KMS-11 (cell line): Measurements from ENCODE around the gene ATXN2.
"Not testable (repeated sequence)": the region's sequence is repeated elsewhere in the genome, so short reads cannot be mapped to it uniquely, and the experiment has no call there.

Experiments
- H2AFZ ChIP-seq: fragments of 200-600 bp; sonication (generic); 2 replicates; pipeline ENCODE4 v1.6.1; 2016; ENCODE audit warnings: antibody characterized with exemption, mixed run types, low read depth
- H3K27ac ChIP-seq: fragments of 200-600 bp; sonication (generic); 2 replicates; pipeline ENCODE4 v1.6.1; 2016; ENCODE audit warnings: mild to moderate bottlenecking, mixed run types
- H3K27me3 ChIP-seq: fragments of 200-600 bp; sonication (generic); 2 replicates; pipeline ENCODE4 v1.6.1; 2017; ENCODE audit warnings: mild to moderate bottlenecking, low read depth, mixed run types, moderate library complexity; ENCODE audit not compliant: insufficient read depth
- H3K36me3 ChIP-seq: fragments of 200-600 bp; sonication (generic); 2 replicates; pipeline ENCODE4 v1.6.1; 2017; ENCODE audit warnings: mild to moderate bottlenecking, mixed run types; ENCODE audit not compliant: insufficient read depth
- H3K4me1 ChIP-seq: fragments of 200-600 bp; sonication (generic); 2 replicates; pipeline ENCODE4 v1.6.1; 2016; ENCODE audit warnings: mild to moderate bottlenecking, low read depth, mixed run types; ENCODE audit not compliant: poor library complexity, severe bottlenecking
- H3K4me2 ChIP-seq: fragments of 200-600 bp; sonication (generic); 2 replicates; pipeline ENCODE4 v1.7.0; 2016; ENCODE audit warnings: mild to moderate bottlenecking, mixed run types
- H3K4me3 ChIP-seq: fragments of 200-600 bp; sonication (generic); IDR thresholded peaks from 2 replicates; pipeline ENCODE4 v1.6.1; 2017; ENCODE audit warnings: low read depth, low read length, mixed read lengths; ENCODE audit not compliant: insufficient read depth
- H3K79me2 ChIP-seq: fragments of 200-600 bp; sonication (generic); 2 replicates; pipeline ENCODE4 v1.6.1; 2016; ENCODE audit warnings: low read depth, mixed run types; ENCODE audit not compliant: insufficient read depth
- H3K9ac ChIP-seq: fragments of 200-600 bp; sonication (generic); 2 replicates; pipeline ENCODE4 v1.6.1; 2016; ENCODE audit warnings: mild to moderate bottlenecking, mixed run types
- H4K20me1 ChIP-seq: fragments of 200-600 bp; sonication (generic); 2 replicates; pipeline ENCODE4 v1.6.1; 2016; ENCODE audit warnings: mild to moderate bottlenecking, mixed run types; ENCODE audit not compliant: insufficient read depth
- TF ChIP-seq, protein P1 (sequence below): fragments of 200-600 bp; sonication (generic); conservative IDR thresholded peaks from 2 replicates; pipeline ENCODE4 v1.6.1; 2017; ENCODE audit warnings: low read depth, mild to moderate bottlenecking, antibody characterized with exemption, low read length, moderate library complexity, mixed read lengths

Gene ATXN2

DNA sequence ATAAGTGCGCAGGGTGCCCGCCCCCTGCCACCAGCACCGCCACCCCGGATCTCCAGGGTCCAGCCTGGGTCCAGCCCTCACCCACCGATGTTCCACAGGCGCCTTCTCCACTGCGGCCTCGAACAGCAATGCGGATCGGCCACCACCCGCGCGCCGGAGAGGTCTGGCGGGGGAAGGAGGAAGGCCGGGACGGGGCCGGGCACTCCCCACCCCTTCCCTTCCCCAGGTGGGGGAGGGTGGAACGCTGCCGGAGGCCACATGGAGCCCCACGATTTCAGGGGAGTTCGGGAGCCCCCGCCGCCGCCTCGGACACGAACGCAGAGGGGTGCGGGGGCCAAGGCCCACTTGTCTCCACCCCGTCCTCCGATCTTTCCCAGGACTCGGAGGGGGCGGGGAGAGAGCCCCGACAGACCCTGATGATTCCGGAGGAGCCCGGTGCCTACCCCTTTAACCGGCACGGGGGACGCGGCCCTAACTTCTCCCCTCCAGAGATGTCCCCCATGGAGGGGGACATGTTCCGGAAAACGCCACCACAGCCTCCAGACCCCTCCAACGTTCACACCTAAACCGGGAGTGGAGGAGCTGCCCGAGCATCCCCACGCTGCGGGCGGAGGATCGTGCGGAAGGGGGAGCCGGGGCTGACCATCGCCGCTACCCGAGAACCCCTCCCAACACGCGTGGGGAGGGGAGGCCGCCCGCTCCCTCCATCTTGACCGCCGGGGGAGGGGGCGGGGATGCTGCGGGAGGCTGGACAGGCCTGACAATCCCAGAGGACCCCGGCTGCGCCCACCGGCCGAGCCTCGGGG lies 1.1 kb downstream of the ATXN2 start:
- no peaks in the 10 kb centered on the region for H3K27me3 ChIP-seq
- no peak overlapping the region for H3K4me3 ChIP-seq
- H3K27ac ChIP-seq, result peak overlapping the region; percentile 50
- no peaks in the 10 kb centered on the region for H4K20me1 ChIP-seq
- H2AFZ ChIP-seq, result peak overlapping the region; percentile 57
- TF ChIP-seq, protein P1, sequence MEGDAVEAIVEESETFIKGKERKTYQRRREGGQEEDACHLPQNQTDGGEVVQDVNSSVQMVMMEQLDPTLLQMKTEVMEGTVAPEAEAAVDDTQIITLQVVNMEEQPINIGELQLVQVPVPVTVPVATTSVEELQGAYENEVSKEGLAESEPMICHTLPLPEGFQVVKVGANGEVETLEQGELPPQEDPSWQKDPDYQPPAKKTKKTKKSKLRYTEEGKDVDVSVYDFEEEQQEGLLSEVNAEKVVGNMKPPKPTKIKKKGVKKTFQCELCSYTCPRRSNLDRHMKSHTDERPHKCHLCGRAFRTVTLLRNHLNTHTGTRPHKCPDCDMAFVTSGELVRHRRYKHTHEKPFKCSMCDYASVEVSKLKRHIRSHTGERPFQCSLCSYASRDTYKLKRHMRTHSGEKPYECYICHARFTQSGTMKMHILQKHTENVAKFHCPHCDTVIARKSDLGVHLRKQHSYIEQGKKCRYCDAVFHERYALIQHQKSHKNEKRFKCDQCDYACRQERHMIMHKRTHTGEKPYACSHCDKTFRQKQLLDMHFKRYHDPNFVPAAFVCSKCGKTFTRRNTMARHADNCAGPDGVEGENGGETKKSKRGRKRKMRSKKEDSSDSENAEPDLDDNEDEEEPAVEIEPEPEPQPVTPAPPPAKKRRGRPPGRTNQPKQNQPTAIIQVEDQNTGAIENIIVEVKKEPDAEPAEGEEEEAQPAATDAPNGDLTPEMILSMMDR, result no peak
- peak overlapping the region; percentile 67 for H3K9ac ChIP-seq
- peaks cover 50% of the 10 kb centered on the region for H3K79me2 ChIP-seq
- H3K4me2 ChIP-seq, result peak overlapping the region; percentile 60; the same call in 1 of the 2 replicates
- peaks cover 18% of the 10 kb centered on the region for H3K4me1 ChIP-seq
- no peaks in the 10 kb centered on the region for H3K36me3 ChIP-seq

DNA sequence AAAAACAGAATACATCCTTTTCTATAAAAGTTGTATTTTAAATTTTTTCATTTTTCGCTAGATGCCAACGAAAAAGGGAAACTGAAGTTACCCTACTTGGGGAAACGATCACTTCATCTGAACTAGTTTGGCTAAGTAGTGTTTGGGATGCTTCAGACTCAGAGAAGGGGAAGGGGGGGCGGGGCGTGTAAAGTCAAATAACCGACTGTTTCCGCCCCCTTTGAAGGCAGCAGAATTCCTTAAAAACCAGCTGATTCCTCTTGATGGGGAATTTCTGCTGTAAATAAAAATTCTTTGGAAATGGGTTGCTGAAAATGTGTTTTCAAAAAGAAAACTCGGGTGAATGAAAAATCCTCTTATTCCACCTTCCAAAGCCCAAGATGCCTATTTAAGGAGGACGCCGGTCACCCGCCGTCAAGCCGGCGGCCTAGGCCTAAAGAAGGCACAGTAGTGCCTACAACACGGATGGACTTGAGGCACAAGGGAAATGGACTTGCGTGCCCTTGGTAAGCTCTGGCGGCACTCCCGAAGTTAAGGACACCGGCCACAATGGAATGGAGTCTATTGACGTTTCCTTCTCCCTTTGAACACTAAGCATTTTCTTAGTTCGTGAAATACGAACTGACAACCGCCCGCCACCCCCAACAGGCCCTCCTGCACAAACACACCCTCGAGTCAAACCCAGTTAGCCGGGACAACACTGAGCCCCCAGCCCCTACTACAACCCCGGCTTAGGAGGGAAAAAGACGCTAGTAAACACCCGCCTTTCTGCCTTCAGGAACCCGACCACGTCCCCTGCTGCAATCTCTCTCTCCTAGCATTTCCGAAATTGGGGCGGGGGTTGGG lies 1.9 kb downstream of the ATXN2 start:
- peaks cover 18% of the 10 kb centered on the region for H3K4me1 ChIP-seq
- no peaks in the 10 kb centered on the region for H3K36me3 ChIP-seq
- H3K79me2 ChIP-seq, result peaks cover 58% of the 10 kb centered on the region
- no peaks in the 10 kb centered on the region for H4K20me1 ChIP-seq
- H3K4me2 ChIP-seq, result peak overlapping the region; percentile 60
- H3K27me3 ChIP-seq, result no peaks in the 10 kb centered on the region
- H3K4me3 ChIP-seq, result no peak overlapping the region
- TF ChIP-seq, protein P1, result no peak
- peak overlapping the region; percentile 57; the same call in 1 of the 2 replicates for H2AFZ ChIP-seq
- H3K27ac ChIP-seq, result peak overlapping the region; percentile 50; the same call in 1 of the 2 replicates
- peak overlapping the region; percentile 67; the same call in 1 of the 2 replicates for H3K9ac ChIP-seq

DNA sequence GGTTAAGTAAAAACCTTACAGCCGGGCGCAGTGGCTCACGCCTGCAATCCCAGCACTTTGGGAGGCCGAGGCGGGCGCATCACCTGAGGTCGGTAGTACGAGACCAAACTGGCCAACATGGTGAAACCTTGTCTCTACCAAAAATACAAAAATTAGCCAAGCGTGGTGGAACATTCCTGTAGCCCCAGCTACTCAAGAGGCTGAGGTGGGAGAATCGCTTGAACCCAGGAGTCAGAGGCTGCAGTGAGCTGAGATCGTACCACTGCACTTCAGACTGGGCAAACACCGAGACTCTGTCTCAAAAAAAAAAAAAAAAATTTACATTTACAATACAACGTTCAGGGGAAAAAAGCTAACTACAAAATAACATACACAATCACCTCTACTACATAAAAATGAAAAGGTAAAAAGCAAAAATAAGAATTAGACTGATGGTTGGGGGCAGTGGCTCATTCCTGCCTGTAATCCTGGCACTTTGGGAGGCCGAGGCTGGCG lies 3.7 kb downstream of the ATXN2 start:
- H3K27ac ChIP-seq, H4K20me1 ChIP-seq, H3K4me3 ChIP-seq: not testable (repeated sequence)

DNA sequence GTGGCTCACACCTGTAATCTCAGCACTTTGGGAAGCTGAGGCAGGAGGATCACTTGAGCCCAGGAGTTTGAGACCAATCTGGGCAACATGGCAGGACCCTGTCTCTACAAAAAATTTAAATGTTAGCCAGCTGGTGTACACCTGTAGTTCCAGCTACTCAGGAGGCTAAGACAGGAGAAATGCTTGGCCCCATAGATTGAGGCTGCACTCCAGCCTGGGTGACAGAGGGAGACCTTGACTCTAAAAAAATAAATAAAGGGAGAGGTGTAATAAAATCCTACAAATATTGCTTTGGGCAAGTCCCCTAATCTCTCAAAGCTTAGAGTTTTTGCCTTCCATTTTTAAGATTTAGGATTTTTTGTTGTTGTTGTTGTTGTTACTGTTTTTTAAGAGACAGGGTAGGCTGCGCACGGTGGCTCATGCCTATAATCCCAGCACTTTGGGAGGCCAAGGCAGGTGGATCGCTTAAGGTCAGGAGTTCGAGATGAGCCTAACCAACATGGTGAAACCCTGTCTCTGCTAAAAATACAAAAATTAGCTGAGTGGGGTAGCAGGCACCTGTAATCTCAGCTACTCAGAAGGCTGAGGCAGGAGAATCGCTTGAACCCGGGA lies 7.6 kb downstream of the ATXN2 start:
- H4K20me1 ChIP-seq, H2AFZ ChIP-seq, H3K4me3 ChIP-seq, H3K27ac ChIP-seq, H3K27me3 ChIP-seq, H3K4me1 ChIP-seq, H3K4me2 ChIP-seq, H3K36me3 ChIP-seq, H3K9ac ChIP-seq: not testable (repeated sequence)
- peaks cover 84% of the 10 kb centered on the region for H3K79me2 ChIP-seq

More for the DNA sequence above, 3.7 kb downstream of the ATXN2 start:
- Histone ChIP-seq H3K79me2 (peaks cover 71% of the 10 kb centered on the region), H3K4me1 (peaks cover 16% of the 10 kb centered on the region)
- H3K4me2 ChIP-seq, H3K27me3 ChIP-seq, H2AFZ ChIP-seq, H3K9ac ChIP-seq, H3K36me3 ChIP-seq: not testable (repeated sequence)

DNA sequence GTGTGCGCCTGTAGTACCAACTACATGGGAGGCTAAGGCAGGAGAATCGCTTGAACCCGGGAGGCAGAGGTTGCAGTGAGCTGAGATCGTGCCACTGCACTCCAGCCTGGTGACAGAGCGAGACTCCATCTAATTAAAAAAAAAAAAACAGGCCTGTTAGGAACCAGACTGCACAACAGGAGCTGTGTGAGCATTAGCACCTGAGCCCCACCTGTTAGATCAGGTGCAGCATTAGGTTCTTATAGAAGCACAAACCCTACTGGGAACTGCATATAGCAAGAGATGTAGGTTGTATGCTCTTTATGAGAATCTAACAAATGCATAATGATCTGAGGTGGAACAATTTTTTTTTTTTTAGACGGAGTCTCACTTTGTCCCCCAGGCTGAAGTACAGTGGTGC lies 8.6 kb downstream of the ATXN2 start:
- no peaks in the 10 kb centered on the region for H3K36me3 ChIP-seq
- H3K9ac ChIP-seq, result no peak overlapping the region
- H3K27ac ChIP-seq, result no peak overlapping the region
- no peaks in the 10 kb centered on the region for H3K27me3 ChIP-seq
- TF ChIP-seq, protein P1, result no peak
- H2AFZ ChIP-seq, result no peak overlapping the region
- peaks cover 81% of the 10 kb centered on the region for H3K79me2 ChIP-seq
- H3K4me1 ChIP-seq, result peaks cover 3% of the 10 kb centered on the region
- no peak overlapping the region for H3K4me3 ChIP-seq
- H3K4me2 ChIP-seq, result no peak overlapping the region
- H4K20me1 ChIP-seq, result no peaks in the 10 kb centered on the region
